ENCODE results near the gene NAGS.

The NAGS gene

DNA sequence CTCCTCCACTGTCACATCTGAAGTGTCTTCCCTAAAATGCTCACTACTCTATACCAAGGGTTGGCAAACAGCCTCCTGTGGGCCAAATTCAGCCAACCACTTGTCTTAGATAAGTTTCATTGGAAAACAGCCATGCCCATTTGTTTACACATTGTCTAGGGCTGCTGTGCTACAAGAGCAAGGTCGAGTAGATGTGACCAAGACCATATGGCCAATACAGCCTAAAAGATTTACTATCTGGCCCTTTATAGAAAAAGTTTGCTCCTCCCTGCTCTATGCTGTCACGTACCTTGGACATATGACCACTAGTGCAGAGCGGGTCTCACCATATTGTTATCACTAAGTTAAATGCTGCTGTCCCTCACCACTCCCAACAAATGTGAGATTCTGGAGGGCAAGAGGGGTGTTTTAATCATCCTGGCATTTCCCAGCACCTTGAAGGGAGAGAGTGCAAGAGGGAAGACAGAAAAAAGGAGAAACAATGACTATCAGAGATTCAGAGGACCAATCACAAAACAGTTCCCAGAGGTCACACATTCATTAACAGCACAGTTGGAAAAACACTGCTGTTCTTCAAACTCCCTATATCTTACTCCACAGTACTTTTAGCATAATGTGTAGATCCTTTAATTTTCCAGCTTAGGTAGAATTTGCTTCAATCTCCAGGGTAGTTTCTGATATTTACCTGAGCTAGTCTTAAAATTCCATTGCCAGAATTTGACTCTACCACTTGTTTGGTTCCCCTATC lies 48.9 kb downstream of the NAGS start:
- H3K9ac ChIP-seq (ENCODE audit: low read length) = no peak overlapping the region
- H2AFZ ChIP-seq (ENCODE audit: low read depth, low read length, severe bottlenecking) = no peak overlapping the region
- no peak for TF ChIP-seq EZH2phosphoT487 (conservative IDR thresholded peaks at IDR 0.05; ENCODE audit: low read length)
- TF ChIP-seq CTCF (IDR thresholded peaks at IDR 0.05; ENCODE audit: insufficient read depth, low read length, poor library complexity, severe bottlenecking) = no peak
- H3K79me2 ChIP-seq (ENCODE audit: insufficient read depth, low read length) = peaks cover 86% of the 10 kb centered on the region
- H3K36me3 ChIP-seq (ENCODE audit: low read length) = peaks cover 15% of the 10 kb centered on the region; the same call in 1 of the 2 replicates
- no peaks in the 10 kb centered on the region for H3K27me3 ChIP-seq (ENCODE audit: low read length)
- H3K9me2 ChIP-seq (replicated peaks; ENCODE audit: insufficient read depth, low read length) = no peaks in the 10 kb centered on the region
- no peaks in the 10 kb centered on the region for H3F3A ChIP-seq (ENCODE audit: insufficient read depth)
- H3K4me2 ChIP-seq (ENCODE audit: low read depth, low read length, poor library complexity, severe bottlenecking) = no peak overlapping the region
- 0 out of 2 replicates have a peak, but pooled peaks cover 6% of the 10 kb centered on the region for H4K20me1 ChIP-seq (ENCODE audit: low read depth, low read length)
- no peak overlapping the region for H3K27ac ChIP-seq (ENCODE audit: low read depth, low read length)
- no peak overlapping the region for H3K4me3 ChIP-seq (ENCODE audit: insufficient read depth, low read length, poor library complexity, severe bottlenecking)
- no peaks in the 10 kb centered on the region for H3K9me3 ChIP-seq (ENCODE audit: insufficient read depth, low read length)
